HL-60 (cell line): ENCODE measurements around the gene AURKB.

ENCODE experiments used
- TF ChIP-seq, protein P1 (sequence below): IDR thresholded peaks from 2 replicates; pipeline ENCODE4 v1.6.1; 2012; ENCODE audit warnings: low read depth; ENCODE audit not compliant: insufficient replicate concordance
- TF ChIP-seq, protein P2 (sequence below): IDR thresholded peaks from one replicate; pipeline ENCODE4 v1.5.1; 2011; ENCODE audit warnings: low read length, control low read depth, inconsistent platforms; ENCODE audit not compliant: insufficient read depth

DNA sequence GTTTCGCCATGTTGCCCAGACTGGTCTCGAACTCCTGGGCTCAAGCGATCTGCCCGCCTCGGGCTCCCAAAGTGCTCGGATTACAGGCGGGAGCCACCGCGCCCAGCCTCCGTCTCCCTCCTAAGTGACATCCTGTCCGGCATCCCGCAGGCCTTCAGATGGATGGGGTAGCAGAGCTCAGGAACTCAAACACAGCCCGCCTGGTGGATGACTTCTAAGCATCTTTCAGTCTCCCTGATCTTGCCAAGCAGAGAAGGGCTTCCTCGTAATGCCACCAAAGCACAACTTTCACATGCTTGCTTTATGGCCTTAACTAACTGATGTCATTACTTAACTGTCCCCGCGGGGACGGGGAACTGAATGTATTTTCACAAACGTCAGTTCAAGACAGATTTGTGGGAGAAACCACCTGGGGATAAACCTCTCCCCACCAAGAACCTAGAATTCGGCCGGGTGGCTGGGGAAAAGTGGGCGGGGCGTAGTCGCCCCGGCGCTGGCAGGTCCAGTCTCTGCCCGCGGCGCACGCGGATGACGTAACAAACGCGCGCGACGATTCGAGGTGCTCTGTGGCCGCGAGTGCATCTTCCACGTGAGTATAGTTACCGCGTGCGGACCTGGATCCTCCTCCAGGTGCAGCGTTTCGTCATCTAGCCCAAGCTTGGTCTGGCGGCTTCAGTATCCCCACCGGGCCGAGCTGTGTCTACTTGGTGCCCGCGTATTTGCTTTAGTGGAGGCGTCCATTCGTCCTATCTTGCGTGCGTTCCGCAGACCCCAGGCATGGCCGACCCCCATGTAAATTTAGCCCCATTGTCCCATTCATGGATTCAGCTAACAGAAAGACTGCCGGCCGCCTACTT lies 38.6 kb upstream of the AURKB start, which contains the start of gene PFAS:
- TF ChIP-seq, protein P1, sequence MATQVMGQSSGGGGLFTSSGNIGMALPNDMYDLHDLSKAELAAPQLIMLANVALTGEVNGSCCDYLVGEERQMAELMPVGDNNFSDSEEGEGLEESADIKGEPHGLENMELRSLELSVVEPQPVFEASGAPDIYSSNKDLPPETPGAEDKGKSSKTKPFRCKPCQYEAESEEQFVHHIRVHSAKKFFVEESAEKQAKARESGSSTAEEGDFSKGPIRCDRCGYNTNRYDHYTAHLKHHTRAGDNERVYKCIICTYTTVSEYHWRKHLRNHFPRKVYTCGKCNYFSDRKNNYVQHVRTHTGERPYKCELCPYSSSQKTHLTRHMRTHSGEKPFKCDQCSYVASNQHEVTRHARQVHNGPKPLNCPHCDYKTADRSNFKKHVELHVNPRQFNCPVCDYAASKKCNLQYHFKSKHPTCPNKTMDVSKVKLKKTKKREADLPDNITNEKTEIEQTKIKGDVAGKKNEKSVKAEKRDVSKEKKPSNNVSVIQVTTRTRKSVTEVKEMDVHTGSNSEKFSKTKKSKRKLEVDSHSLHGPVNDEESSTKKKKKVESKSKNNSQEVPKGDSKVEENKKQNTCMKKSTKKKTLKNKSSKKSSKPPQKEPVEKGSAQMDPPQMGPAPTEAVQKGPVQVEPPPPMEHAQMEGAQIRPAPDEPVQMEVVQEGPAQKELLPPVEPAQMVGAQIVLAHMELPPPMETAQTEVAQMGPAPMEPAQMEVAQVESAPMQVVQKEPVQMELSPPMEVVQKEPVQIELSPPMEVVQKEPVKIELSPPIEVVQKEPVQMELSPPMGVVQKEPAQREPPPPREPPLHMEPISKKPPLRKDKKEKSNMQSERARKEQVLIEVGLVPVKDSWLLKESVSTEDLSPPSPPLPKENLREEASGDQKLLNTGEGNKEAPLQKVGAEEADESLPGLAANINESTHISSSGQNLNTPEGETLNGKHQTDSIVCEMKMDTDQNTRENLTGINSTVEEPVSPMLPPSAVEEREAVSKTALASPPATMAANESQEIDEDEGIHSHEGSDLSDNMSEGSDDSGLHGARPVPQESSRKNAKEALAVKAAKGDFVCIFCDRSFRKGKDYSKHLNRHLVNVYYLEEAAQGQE: no peak
- TF ChIP-seq, protein P2, sequence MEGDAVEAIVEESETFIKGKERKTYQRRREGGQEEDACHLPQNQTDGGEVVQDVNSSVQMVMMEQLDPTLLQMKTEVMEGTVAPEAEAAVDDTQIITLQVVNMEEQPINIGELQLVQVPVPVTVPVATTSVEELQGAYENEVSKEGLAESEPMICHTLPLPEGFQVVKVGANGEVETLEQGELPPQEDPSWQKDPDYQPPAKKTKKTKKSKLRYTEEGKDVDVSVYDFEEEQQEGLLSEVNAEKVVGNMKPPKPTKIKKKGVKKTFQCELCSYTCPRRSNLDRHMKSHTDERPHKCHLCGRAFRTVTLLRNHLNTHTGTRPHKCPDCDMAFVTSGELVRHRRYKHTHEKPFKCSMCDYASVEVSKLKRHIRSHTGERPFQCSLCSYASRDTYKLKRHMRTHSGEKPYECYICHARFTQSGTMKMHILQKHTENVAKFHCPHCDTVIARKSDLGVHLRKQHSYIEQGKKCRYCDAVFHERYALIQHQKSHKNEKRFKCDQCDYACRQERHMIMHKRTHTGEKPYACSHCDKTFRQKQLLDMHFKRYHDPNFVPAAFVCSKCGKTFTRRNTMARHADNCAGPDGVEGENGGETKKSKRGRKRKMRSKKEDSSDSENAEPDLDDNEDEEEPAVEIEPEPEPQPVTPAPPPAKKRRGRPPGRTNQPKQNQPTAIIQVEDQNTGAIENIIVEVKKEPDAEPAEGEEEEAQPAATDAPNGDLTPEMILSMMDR: no peak
